HG03103 (cell line): ENCODE results near the gene LDLRAP1.
"Not testable (repeated sequence)": the region's sequence is repeated elsewhere in the genome, so short reads cannot be mapped to it uniquely, and the experiment has no call there.

Experiments used
- ATAC-seq: cut with Tn5 transposase; IDR thresholded peaks from one replicate; pipeline ENCODE4 v1.9.1; 2021; ENCODE audit warnings: low read depth; ENCODE audit not compliant: unreplicated experiment

Gene LDLRAP1

DNA sequence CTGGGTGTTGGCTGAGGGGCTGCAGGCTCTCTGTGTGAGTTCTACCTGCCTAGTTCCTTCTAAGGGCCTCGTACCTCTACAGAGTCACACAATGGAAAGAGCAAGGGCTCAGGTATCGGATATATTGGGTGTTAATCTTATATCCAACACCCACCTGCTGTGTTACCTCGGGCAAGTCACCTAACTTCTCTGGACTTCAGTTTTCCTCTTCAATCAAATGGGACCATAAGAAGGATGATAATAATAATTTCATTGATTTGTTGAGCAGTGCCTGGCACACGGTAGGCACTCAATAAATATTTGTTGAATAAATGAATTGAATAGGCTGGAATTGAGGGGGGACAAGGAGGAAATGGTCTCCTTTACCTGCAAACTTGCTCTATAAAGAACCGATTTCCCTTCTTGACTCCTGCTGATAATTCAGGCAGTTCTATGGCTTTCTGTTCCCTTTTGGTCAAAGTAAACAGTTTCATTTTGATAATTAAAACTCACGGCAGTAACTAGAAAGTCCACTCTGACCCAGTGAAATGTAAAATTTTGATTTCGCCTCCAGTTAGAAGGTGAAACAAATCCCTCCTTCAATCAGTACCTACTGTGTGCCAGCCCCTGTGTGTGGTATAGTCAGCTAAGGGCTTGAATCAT, 56.7 kb downstream of the LDLRAP1 start:
- ATAC-seq: no peak

DNA sequence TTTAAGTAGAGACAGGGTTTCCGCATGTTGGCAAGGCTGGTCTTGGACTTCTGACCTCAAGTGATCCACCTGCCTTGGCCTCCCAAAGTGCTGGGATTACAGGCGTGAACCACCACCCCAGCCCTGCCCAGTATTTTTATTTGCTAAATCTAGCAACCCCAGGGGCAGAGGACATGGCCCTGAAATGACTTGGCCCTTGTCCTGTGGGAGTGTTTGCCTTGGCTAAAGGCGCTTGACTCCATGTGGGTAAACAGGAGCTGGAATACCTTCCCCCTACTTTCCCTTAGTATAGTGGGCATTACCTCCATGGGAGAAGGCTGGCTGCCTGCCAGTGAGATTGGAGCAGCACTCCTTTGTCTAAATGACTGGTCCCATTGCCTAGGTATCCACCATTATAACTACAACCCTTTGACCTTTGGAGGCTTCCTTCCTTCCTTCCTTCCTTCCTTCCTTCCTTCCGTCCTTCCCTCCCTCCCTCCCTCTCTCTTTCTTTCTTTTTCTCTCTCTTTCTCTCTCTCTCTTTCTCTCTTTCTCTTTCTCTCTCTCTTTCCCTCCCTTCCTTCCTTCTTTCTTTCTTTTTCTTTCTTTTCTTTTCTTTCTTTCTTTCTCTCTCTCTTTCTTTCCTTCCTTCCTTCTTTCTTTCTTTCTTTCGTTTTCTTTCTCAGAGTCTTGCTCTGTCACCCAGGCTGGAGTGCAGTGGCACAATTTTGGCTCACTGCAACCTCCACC, 57.7 kb downstream of the LDLRAP1 start:
- not testable (repeated sequence) for ATAC-seq

DNA sequence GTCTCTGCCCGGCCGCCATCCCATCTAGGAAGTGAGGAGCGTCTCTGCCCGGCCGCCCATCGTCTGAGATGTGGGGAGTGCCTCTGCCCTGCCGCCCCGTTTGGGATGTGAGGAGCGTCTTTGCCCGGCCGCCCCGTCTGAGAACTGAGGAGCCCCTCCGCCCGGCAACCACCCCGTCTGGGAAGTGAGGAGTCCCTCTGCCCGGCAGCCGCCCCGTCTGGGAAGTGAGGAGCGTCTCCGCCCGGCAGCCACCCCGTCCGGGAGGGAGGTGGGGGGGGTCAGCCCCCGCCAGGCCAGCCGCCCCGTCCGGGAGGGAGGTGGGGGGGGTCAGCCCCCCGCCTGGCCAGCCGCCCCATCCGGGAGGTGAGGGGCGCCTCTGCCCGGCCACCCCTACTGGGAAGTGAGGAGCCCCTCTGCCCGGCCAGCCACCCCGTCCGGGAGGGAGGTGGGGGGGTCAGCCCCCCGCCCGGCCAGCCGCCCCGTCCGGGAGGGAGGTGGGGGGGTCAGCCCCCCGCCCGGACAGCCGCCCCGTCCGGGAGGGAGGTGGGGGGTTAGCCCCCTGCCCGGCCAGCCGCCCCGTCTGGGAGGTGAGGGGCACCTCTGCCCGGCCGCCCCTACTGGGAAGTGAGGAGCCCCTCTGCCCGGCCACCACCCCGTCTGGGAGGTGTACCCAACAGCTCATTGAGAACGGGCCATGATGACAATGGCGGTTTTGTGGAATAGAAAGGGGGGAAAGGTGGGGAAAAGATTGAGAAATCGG, 60.6 kb downstream of the LDLRAP1 start:
- ATAC-seq: not testable (repeated sequence)

DNA sequence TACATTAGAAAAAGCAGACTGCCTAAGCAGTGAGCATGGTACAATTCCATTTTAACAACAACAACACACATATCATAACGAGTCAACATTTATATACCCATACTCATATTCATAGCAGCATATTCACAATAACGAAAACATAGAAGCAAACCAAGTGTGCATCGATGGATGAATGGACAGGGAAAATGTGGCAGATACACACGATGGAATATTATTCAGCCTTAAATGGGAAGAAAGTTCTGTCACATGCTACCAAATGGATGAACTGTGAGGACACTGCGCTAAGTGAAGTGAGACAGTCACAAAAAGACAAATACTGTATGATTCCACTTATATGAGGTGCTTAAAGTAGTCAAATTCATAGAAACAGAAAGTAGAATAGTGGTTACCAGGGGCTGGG, 63.7 kb downstream of the LDLRAP1 start:
- no peak for ATAC-seq

DNA sequence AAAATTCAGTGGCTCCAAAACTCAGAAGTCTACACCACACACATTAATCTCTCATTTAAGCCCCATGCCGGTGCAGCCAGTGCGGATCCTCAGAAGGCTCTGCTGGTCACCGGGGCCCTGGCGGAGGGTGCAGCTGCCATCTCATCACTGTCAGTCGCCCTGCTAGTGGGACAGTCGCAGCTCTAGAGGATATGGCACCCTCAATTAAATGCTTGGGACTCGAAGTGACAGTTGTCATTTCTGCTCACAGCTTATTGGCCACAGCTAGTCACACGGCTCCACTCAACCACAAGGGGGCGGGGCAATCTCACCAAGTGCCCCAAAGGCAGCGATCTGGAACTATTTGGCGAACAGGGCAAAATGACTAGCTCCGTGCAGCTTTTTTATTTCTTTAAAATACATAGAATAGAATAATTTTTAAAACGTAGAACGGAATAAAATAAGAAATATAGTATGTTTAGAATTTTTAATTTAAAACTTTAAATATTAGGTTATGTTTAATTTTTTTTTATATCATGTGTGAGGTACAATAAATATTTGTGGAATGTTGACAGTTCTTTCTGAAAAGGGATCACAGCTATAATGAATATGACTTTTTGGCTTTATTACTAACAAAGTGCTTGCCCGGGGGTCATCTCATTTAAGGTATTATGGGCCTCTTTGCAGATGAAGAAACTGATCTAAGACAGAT, 65.2 kb downstream of the LDLRAP1 start:
- no peak for ATAC-seq

DNA sequence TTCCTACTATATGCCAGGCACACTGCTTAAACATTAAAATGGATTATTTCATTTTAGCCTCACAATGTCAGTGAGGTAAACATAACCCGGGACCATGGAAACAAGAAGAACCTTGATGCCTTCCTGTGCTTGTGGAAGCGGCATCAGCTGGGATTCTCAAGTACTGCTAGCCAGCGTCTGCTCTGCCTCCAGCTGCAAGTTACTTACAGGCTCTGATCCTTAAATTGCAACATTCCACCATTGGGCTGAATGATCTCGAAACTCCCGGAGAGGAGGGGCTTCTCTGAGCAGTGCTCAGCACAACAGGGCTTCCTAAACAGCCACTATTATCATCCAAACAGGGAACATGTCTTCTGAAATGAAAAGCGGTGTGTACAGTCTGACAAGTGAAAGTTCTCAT, 66.5 kb downstream of the LDLRAP1 start:
- no peak for ATAC-seq

DNA sequence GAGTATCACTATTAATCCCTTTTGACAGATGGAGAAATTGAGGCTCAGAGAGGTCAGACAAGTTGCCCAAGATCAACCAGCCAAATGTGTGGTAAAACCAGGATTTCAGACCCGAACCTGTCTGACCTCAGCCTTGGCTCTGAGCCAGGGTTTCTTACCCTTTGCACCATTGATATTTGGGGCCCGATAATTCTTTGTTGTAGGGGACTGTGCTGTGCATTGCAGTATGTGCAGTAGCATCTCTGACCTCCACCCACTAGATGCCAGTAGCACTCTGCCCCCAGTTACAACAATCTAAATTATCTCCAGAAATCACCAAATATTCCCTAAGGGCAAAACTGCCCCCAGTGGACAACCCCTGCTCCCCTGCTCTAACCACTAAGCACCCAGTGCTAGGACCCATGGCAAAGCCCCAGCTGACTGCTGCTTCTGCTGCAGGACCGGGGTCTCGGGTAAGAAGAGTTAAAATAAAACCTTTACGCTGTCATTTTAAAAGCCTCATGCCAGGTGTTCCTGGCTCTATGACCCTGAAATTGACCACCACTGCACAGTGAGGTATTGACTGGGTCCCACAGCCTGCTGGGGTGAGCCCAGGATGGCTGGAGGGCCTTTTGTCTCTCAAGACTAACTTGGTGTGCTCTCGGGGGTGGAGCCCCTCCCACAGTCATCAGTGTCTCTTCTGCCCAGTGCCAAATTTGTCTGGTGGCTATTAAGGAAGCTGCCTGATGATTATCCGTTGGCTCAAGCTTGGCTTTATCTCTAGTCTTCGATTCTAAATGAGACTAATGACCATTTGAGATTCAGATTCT, 67.6 kb downstream of the LDLRAP1 start:
- no peak for ATAC-seq

DNA sequence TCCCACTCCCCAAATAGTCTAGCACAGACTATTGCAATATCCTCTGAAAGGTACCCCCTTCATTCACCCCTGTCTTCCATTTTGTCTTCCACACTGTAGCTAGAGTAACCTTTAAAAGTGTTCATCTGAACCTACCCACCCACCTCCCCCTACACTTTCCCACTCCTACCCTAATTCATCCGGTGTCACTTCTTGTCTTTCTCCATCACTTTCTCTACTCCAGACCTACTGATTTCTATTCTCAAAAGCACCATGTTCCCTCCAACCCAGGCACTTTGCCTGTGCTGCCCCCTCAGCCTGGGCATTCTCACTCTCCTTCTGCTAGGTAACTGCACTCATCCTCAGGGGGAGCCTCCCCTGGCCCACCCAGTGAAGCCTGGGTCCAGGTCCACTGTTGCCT, 68.4 kb downstream of the LDLRAP1 start:
- no peak for ATAC-seq

DNA sequence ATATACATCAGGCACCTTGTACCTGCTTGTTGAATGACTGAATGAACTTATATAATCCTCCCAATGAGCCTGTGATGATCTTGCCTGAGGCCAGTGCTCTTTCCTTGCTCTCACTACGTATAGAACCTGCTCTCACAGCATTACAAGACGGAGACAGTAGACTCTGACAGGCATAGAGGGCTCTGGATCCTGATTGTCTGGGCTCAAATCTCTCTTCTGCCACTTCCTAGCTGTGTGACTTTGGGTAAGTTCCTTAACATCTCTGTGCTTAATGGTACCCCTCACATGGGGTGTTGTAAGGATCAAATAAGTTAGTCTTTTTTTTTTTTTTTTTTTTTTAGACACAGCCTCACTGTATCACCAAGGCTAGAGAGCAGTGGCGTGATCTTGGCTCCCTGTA, 69.0 kb downstream of the LDLRAP1 start:
- no peak for ATAC-seq

DNA sequence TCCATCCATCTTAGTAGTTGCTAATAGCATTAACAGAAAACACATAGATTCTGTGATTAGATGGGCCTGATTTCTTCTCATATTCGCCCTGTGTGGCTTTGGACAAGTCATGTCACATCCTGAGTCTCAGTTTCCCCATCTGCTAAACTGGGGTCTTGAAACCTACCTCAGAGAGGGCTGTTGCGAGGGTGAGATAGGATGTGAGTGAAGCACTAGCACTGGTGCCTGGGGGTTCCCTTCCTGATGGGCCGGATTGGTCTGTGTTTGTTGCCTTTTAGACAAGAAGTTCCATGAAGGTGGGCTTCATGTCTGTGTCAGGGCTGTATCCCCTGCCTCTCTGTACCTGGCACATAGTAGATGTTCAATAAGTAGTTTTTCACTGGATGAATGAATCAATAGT, 69.7 kb downstream of the LDLRAP1 start:
- no peak for ATAC-seq

DNA sequence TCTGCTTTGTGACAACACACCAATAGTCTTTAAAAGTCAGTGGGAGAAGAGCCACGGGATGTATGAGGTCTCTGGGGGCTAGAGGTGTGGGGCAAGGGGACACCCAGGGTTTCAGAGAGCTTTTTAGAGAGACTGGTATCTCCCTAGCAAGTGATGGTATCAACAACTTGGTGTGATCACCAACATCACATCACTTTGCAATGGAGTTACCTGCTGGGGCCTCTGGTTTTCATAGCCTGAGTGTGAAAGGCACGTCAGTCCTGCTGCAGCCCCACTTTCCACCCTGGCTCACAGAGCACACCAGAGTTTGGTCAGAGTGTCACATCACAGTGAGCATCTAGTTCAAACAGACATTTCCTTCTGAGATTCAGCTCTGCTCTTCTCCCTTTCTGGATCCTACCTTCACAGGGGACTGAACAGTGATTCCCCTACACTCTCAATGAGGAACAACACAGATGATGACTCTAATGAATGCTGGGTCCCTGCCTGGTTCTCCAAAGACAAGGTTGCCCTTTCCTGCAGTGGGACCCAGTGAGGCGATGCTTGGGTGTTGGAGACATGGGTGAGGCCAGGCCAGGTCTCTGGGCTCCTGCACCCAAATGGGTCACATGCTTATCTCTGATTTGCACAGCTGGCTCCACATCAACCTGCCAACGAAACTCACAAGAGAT, 71.2 kb downstream of the LDLRAP1 start:
- no peak for ATAC-seq

DNA sequence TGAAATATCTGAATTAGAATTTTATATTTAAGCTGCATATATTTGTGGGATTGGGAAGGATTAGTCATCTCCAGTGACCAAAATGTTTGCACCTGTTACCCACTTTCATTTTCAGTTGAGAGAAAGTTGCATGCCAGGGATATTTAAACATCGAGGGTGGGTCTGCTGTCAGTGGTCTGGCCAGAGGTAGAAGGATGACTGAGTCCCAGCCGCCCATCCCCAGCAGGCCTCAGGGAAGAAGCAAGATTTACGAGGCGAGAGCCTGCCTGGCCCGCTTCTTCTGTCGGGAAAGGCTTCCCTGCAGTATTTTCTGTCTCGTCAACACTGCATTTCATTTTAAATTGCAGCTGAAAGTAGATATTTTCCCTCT, 71.8 kb downstream of the LDLRAP1 start:
- ATAC-seq: no peak

DNA sequence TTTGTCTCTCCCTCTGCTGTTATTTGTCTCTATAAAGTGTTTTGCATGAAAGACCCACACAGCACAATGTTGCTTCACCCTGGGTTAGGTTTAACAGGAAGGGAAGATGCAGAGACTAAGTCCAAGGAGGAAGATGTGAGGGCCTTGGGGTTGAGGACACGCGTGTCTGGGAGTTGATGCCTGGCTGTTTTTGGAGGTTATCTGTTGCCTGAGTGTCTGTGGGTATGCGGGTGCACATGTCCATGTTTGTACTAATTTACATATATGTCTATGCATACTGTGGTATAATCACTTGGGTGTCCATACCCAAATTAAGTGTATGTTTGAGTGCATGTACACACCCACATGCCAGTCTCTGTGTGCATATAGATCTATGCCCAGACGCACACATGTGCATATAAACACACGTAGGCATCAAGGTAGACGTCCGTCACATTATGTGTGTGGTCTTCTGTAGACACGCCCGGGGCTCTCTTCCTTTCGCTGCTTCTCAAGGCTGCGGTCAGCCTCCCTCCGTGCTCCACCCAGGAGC, 72.2 kb downstream of the LDLRAP1 start:
- no peak for ATAC-seq

DNA sequence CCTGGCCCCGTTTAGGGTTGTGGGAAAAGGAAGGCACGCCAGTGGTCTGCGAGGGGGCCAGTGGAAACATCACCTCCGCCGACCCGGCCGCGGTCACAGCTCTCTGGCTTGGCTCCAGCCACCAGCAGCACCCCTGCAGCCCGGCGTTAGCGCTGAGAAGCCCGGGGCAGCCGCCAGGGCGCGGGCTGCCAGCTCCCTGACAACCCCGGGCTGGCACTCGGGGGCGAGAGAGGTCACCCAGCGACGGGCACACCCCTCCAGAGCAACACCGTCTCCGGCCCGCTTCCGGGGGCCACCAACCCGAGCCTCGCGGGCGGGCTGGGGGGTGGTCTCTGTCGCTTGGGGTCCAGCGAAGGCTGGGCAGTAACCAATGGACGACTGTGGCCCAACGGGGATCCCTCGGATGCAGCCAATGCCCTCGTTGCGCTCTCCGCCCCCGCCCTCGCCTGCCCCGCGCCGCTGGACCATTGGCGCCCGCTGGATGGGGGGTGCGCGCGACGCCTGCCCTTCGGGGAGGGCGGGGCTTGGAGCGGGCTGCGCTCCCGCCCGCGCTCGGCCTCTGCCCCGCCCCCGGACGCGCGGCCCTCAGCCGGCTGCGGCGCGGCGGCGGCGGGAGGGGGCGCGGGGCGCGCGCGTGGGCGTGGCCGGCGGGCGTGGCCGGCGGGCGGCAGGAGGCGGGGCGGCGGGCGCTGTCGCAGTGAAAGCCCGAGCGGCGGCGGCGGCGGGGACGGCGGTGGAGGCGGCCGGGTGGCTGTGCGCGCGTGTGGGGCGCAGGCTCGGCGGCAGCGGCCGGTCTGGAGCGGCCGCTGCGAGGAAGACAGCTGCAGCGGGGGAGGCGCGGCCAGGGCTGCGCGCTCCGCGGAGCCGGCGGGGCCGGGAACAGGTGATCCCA, 72.9 kb downstream of the LDLRAP1 start, which contains the start of gene MAN1C1:
Gene MAN1C1, plus strand, starts transcription at position 697 of the 892 bp plus-strand sequence. CDS start 1,007 bp downstream, outside the sequence.
- peak; percentile 58 for ATAC-seq

DNA sequence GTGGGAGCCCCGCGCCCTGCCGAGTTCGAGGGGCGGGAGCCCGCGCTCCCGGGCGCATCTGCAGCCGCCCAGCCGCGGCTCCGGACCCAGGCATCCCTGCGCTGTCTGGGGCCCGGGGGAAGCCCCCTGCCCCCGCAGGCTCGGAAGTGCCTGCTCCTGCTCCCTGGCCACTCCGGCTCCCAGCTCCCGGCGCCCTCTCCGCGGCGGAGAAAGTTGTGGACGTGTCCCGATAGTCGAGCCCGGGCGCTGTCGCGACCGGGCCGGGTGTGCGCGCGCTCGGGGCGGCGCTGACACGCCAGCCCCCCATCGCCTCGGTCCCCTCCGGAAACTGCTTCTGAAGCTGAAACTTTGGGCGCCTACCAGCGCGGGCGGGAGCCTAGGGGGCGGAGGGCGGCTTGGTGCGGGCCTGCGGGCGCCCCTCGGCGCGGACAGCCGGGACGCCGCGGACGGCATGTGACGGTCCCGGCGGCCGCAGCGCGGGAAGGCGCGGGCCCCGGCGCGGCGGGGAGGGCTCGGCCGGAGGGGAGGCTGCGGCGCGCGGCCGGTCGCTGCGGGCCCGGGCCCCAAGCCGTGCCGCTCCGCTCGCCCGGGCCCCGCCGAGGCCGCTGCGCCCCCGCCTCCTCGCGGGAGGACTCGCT, 73.7 kb downstream of the LDLRAP1 start:
- ATAC-seq: no peak

DNA sequence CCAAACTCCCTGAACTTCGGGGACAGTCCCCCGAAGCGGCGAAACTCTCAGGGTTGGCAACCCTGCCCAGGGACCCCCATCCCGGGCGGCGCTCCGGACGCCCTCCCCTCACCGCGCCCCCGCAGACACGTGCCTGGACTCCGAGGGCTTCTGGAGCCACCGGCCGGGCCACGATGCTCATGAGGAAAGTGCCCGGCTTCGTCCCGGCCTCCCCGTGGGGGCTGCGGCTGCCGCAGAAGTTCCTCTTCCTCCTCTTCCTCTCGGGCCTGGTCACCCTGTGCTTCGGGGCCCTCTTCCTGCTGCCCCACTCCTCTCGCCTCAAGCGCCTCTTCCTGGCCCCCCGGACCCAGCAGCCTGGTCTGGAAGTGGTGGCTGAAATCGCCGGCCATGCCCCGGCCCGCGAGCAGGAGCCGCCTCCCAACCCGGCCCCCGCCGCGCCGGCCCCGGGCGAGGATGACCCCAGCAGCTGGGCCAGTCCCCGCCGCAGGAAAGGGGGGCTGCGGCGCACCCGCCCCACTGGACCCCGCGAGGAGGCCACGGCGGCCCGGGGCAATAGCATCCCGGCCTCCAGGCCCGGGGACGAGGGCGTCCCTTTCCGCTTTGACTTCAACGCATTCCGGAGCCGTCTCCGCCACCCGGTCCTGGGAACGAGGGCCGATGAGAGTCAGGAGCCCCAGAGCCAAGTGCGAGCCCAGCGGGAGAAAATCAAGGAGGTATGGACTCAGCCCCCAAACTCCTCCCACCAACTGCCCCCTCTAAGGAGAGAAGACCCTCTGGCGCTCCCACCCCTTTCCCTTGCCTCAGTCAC, 74.4 kb downstream of the LDLRAP1 start:
- no peak for ATAC-seq

DNA sequence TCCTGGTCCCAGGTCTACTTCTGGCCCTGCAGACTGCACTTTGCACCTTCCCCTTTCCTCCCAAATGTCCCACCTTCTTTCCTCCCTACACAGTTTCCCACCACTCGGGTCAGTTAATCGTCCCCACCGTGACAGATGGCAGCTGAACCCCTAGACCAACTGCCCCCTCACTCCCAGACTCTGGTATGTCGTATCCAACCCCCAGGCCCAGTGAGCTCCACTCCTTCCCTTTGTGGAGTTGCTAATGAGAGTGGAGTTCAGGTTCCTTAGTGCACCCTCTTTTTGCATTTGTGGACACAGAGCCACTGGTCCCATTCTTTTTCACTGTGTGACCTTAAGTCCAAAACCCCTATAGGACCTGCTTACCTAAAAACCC, 75.0 kb downstream of the LDLRAP1 start:
- ATAC-seq: no peak
